Renal pelvis (tissue), 4 donors: ENCODE measurements around the gene MCC. TPM values are rescaled to one million over a fixed set of nuclear protein-coding genes. Genes with fewer than 3 reads are reported as not detected.

Source experiments
- DNase-seq: peaks from one replicate; pipeline ENCODE4 v3.0.0-alpha.2; 2013
- polyA plus RNA-seq, 3 donors: library from polyadenylated mRNA; unstranded; fragments of 120-200 nt; gene quantifications; one replicate each; pipeline ENCODE4 v1.2.1, GENCODE V29; 2013; ENCODE audit not compliant: insufficient read length in 3 of 3

Gene MCC
- polyA plus RNA-seq, 3 donors: 28.1 to 30.1 (median 29.4) TPM

GRCh38 chr5:112995764-112996618, 492.3 kb downstream of the MCC start:
- DNase-seq: peak; percentile 66

GRCh38 chr5:112986224-112986623, 502.0 kb downstream of the MCC start:
- DNase-seq: no peak

GRCh38 chr5:112983363-112983762, 504.9 kb downstream of the MCC start:
- DNase-seq: no peak

DNA sequence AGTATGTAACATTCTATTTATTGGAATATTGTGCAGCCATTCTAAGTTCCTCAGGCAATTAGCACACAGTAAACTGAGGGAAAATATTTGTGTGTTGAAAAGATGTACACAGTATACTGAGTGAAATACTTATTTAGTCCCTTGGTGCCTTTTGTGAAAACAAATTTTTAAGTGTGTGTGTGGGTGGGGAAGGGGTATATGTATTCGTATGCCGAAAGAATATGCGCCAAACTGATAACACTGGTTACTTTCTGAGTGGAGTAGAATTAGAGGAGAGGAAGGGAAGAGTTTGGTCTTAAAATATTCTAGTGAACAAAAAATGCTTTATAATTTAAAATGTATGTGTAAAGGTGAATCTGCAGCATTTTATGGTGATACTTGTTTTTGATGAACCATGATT, 508.5 kb downstream of the MCC start:
- no peak for DNase-seq

DNA sequence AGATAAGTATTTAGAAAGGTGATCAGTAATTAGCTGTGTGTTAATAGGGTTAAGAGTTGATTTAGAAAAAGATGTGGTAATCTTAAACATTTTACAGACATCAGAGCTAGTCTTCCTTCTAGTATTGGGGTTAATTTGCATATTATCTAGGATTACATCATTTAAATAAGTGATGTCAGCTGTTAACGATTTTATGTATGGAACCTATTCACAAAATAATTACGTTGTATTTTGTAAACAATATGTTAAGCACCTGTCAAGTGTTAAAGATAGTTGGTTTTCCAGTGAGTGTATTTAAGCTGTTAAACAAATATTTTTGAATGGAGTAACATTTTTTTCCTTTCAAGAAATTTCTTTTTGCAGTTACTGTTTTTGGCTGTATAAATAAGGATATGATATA, 509.4 kb downstream of the MCC start:
- DNase-seq: no peak

DNA sequence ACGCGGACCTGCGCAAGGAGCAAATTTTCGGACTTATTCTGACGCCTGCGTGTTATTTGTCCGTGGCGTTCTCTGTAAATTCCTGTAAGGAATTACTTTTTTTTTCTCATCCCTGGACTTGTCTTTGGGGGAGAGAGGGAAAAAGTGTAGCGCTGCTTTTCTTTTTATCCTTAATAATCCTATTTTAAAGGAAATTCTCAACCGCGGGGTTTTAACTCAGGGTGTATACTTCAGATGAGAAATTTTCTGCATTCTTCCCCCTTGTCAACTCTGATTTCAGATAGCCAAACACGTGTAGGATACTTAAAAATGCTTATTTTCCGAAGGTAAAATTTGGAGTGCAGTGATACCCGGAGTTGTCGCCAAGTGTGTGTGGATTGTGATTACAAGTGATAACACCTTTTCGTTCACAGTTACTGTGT, 510.8 kb downstream of the MCC start:
- DNase-seq: no peak

DNA sequence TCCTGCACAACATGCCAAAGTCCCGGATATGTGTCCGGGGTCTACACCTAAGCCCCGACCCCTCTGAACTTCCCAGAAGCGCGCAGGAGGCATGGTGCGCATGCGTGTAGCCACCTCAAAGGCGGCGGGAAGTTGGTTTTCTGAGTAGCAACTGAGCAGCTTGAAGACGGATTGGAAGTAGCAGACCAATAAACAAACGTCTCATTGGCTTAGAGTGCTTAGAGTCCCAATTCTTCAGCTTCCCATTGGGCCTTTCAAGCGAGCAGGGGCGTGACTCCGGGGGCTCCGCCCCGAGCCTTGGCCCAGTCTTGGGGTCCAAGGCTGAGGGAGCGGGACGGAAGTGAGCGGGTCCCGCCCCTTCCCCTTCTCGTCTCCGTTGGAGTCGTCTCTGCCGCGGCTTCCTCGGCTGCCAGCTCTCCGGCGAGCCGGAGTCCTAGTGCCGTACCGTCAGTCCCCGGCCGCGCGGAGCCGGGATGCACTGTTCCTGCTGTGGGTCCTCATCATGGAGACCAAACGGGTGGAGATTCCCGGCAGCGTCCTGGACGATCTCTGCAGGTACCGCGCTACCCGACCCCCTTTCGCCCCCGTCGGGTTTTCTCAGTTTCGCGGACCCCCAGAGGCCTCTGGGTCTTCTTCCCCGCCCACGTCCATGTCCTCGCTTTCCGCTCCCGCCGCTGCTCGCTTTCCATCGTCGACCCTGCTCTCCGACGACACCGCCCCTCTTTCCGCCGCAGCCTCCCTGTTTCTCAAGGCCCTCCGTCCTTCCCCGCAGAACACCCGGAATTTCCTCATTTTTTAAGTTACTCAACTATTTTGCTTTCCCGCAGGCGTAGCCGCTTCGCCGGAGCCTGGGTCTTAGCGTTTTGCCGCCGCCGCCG, 511.6 kb downstream of the MCC start, which contains the start of gene DCP2:
Gene DCP2, plus strand, starts transcription at position 367 of the 878 bp plus-strand sequence. Its CDS starts 136 bp downstream, at position 503.
- peak; percentile 99 for DNase-seq

DNA sequence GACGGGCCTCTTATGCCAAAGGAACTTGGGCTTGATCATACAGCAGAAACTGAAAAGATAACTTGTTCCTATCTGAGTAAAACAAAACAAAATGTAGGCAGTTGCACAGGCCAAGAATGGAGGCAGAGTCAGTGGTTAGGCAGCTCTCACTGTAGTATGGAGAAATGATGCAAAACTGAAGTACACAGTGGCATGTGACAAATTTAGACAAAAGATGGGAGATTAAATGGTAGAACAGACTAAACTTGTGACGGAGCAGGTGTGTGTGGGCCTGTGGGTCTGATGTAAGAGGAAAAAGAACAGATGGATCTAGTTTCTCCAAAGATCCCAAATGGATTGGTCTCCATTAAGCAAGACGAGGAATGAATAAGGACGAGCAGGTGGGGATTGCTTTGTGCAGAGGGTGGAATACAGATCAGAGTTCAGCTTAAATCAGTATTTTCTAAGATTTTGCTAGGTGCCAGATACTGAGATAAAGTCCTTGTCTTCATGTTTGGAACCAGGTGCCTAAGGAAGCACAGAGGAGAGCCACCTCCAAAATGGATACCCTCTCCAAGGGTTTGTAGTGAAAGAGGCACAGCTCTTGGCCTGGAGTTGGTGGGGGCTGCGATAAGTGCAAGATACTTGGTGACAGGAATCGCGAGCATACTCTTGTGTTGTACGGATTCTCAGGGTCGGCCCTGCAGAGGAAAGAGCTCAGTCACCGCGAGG, 512.4 kb downstream of the MCC start:
- DNase-seq: no peak

DNA sequence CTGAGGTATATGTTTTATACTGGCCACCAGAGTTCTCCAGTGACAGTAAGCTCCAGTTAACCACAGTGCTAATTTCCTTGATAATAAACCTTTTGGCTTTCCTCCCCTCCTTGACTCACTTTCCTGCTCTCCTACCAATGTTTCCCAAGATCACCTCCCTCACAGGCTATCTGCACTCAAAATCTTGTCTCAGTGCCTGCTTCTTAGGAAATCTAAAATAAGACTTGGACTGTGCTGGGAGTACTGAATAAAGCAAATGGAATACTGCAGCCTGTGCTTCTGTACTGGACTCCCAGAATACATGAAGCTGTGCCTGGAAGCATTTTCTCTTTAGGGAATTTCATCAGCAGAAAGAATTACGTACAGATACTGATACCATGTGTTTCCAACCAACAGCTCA, 513.4 kb downstream of the MCC start:
- no peak for DNase-seq

GRCh38 chr5:112973904-112974303, 514.3 kb downstream of the MCC start:
- no peak for DNase-seq

- no peak for DNase-seq
Measured at GRCh38 chr5:112973036-112973435, 515.2 kb downstream of the MCC start.

Other genes starting within 250 kb of the MCC start
- under 1 TPM in 2 of 3 donors, not detected in 1; 0.09 to 0.16 TPM for gene TSSK1B, start 53.5 kb downstream of the MCC start, polyA plus RNA-seq
- 10 to 100 TPM; 26.1 to 45.4 (median 36.4) TPM for gene YTHDC2, start 25.2 kb upstream of the MCC start, polyA plus RNA-seq